ENCODE data around the gene KPNA1.

GRCh38 chr3:122468896-122469533, 45.7 kb downstream of the KPNA1 start:
- TF ChIP-seq CTCF (IDR thresholded peaks at IDR 0.05) (no peak), PREB (CRISPR knock-in tag; IDR thresholded peaks at IDR 0.05; ENCODE audit: borderline replicate concordance) (no peak), ATF6 (CRISPR knock-in tag; IDR thresholded peaks at IDR 0.05) (no peak), STAT6 (CRISPR knock-in tag; conservative IDR thresholded peaks at IDR 0.05; ENCODE audit: low read depth) (no peak), NR3C1 (CRISPR knock-in tag; conservative IDR thresholded peaks at IDR 0.05; ENCODE audit: low read depth) (no peak), ATF3 (CRISPR knock-in tag; conservative IDR thresholded peaks at IDR 0.05) (no peak), ATF2 (CRISPR knock-in tag; IDR thresholded peaks at IDR 0.05; ENCODE audit: borderline replicate concordance, low read depth) (no peak), ZNF532 (CRISPR knock-in tag; IDR thresholded peaks at IDR 0.05; ENCODE audit: borderline replicate concordance) (no peak), ZNF396 (CRISPR knock-in tag; IDR thresholded peaks at IDR 0.05; ENCODE audit: borderline replicate concordance) (no peak), CBFB (CRISPR knock-in tag; IDR thresholded peaks at IDR 0.05; ENCODE audit: low read depth) (no peak), E2F5 (CRISPR knock-in tag; IDR thresholded peaks at IDR 0.05) (no peak), USF1 (CRISPR knock-in tag; IDR thresholded peaks at IDR 0.05) (no peak)

Measured in WTC11 (cell line).